HEK293 (cell line): ENCODE results near the gene C6orf58.

Experiments
- CTCF ChIA-PET: fragments of 350-600 bp; formaldehyde crosslinking; extraction: SDS; loops from one replicate; lab custom pipeline; 2021; ENCODE audit warnings: antibody characterized with exemption; lab: Yijun Ruan, JAX
- POLR2A ChIA-PET: fragments of 300-600 bp; formaldehyde crosslinking; extraction: SDS; loops from one replicate; lab custom pipeline; 2020; ENCODE audit warnings: antibody characterized with exemption, inconsistent platforms; lab: Yijun Ruan, JAX
- H3K27ac ChIP-seq: fragments of 200-500 bp; sonication (Bioruptor generic); 2 replicates; pipeline ENCODE4 v1.5.1; 2014; ENCODE audit warnings: low read depth, low read length, control low read depth, inconsistent platforms; ENCODE audit errors: extremely low read depth
- H3K36me3 ChIP-seq, 2 experiments: fragments of 200-500 bp in 1 of 2; sonication (Bioruptor generic) in 1 of 2; 1 replicate in 1 of 2; 2 replicates in 1 of 2; pipeline ENCODE4 v1.5.1; 2014 to 2017; ENCODE audit warnings: inconsistent platforms in 2 of 2, low read length in 2 of 2; ENCODE audit not compliant: control insufficient read depth in 2 of 2, insufficient read depth in 1 of 2
- H3K4me1 ChIP-seq: fragments of 200-500 bp; sonication (Bioruptor generic); 2 replicates; pipeline ENCODE4 v1.5.1; 2014; ENCODE audit warnings: mild to moderate bottlenecking, low read length, inconsistent platforms; ENCODE audit not compliant: control insufficient read depth, insufficient read depth
- H3K4me3 ChIP-seq: 2 replicates; pipeline ENCODE4 v1.5.1; 2011; ENCODE audit warnings: low read depth, mild to moderate bottlenecking, control low read depth, low read length, moderate library complexity
- H3K9me3 ChIP-seq: fragments of 200-500 bp; sonication (Bioruptor generic); 2 replicates; pipeline ENCODE4 v1.5.1; 2014; ENCODE audit warnings: low read depth, low read length, inconsistent platforms; ENCODE audit not compliant: control insufficient read depth, insufficient read depth
- CTCF ChIP-seq: fragments of 450-650 bp; formaldehyde crosslinking; IDR thresholded peaks from 2 replicates; pipeline ENCODE4 v1.5.1; 2016; ENCODE audit warnings: missing biosample characterization, missing genetic modification characterization
- GLI2 ChIP-seq: fragments of 450-650 bp; formaldehyde crosslinking; IDR thresholded peaks from 2 replicates; pipeline ENCODE4; 2017; ENCODE audit warnings: missing biosample characterization, missing genetic modification characterization, low read depth, borderline replicate concordance
- GLI4 ChIP-seq: fragments of 450-650 bp; formaldehyde crosslinking; IDR thresholded peaks from 2 replicates; pipeline ENCODE4 v1.5.1; 2016; ENCODE audit warnings: missing biosample characterization, missing genetic modification characterization
- KLF7 ChIP-seq: fragments of 450-650 bp; formaldehyde crosslinking; IDR thresholded peaks from 2 replicates; pipeline ENCODE4 v1.5.1; 2016; ENCODE audit warnings: missing biosample characterization, missing genetic modification characterization, borderline replicate concordance
- PRDM1 ChIP-seq: fragments of 450-650 bp; formaldehyde crosslinking; IDR thresholded peaks from 2 replicates; pipeline ENCODE4; 2016; ENCODE audit warnings: missing biosample characterization, missing genetic modification characterization
- REST ChIP-seq: fragments of 450-650 bp; formaldehyde crosslinking; IDR thresholded peaks from 2 replicates; pipeline ENCODE4 v1.5.1; 2016; ENCODE audit warnings: missing biosample characterization, missing genetic modification characterization
- YY2 ChIP-seq: fragments of 450-650 bp; formaldehyde crosslinking; IDR thresholded peaks from 2 replicates; pipeline ENCODE4 v1.5.1; 2016; ENCODE audit warnings: missing biosample characterization, missing genetic modification characterization
- ZFP3 ChIP-seq: fragments of 450-650 bp; formaldehyde crosslinking; IDR thresholded peaks from 2 replicates; pipeline ENCODE4 v1.5.1; 2016; ENCODE audit warnings: low read depth, missing biosample characterization, missing genetic modification characterization
- ZNF155 ChIP-seq: fragments of 450-650 bp; formaldehyde crosslinking; IDR thresholded peaks from 2 replicates; pipeline ENCODE4 v1.5.1; 2016; ENCODE audit warnings: missing biosample characterization, missing genetic modification characterization
- ZNF239 ChIP-seq: fragments of 450-650 bp; formaldehyde crosslinking; IDR thresholded peaks from 2 replicates; pipeline ENCODE4 v1.5.1; 2016; ENCODE audit warnings: missing biosample characterization, missing genetic modification characterization
- ZNF24 ChIP-seq: fragments of 450-650 bp; formaldehyde crosslinking; IDR thresholded peaks from 2 replicates; pipeline ENCODE4 v1.5.1; 2016; ENCODE audit warnings: missing biosample characterization, missing genetic modification characterization
- ZNF433 ChIP-seq: fragments of 450-650 bp; formaldehyde crosslinking; IDR thresholded peaks from 2 replicates; pipeline ENCODE4 v1.5.1; 2016; ENCODE audit warnings: missing biosample characterization, missing genetic modification characterization, low read depth
- ZNF529 ChIP-seq: fragments of 450-650 bp; formaldehyde crosslinking; IDR thresholded peaks from 2 replicates; pipeline ENCODE4 v1.5.1; 2017; ENCODE audit warnings: missing genetic modification characterization, missing biosample characterization; ENCODE audit not compliant: insufficient replicate concordance
- ZNF561 ChIP-seq: fragments of 450-650 bp; IDR thresholded peaks from 2 replicates; pipeline ENCODE4 v1.5.1; 2018; ENCODE audit warnings: missing biosample characterization, missing genetic modification characterization, borderline replicate concordance
- ZNF654 ChIP-seq: fragments of 450-650 bp; formaldehyde crosslinking; IDR thresholded peaks from 2 replicates; pipeline ENCODE4 v1.5.1; 2016; ENCODE audit warnings: low read depth, missing biosample characterization, missing genetic modification characterization
- ZNF660 ChIP-seq: fragments of 450-650 bp; IDR thresholded peaks from 2 replicates; pipeline ENCODE4 v1.5.1; 2018; ENCODE audit warnings: missing biosample characterization, mild to moderate bottlenecking, missing genetic modification characterization
- TF ChIP-seq, protein P1 (sequence below): fragments of 450-650 bp; formaldehyde crosslinking; IDR thresholded peaks from 2 replicates; pipeline ENCODE4 v1.5.1; 2017; ENCODE audit warnings: missing biosample characterization, mild to moderate bottlenecking, missing genetic modification characterization, moderate library complexity
- TF ChIP-seq, protein P2 (sequence below): fragments of 450-650 bp; formaldehyde crosslinking; IDR thresholded peaks from 2 replicates; pipeline ENCODE4 v1.5.1; 2017; ENCODE audit warnings: missing biosample characterization, missing genetic modification characterization

C6orf58 gene

GRCh38 chr6:127554435-127555006, 22.5 kb upstream of the C6orf58 start:
- Histone ChIP-seq H3K4me1 (no peaks in the 10 kb centered on the region), H3K9me3 (no peaks in the 10 kb centered on the region), H3K4me3 (no peak overlapping the region), H3K36me3 (no peaks in the 10 kb centered on the region), H3K27ac (no peak overlapping the region)
- ChIA-PET POLR2A (no interaction called here), CTCF (interaction anchor here (0.7 to 2.1 kb wide), 9 partner anchors 11 to 135 kb away, joined by 3 to 19 read pairs (median 4); no protein-coding TSS in a partner anchor)
- TF ChIP-seq ZNF155 (tag by site-specific recombination) (no peak), ZNF660 (tag by site-specific recombination) (peak; percentile 50; the same call in 1 of the 2 replicates), CTCF (tag by site-specific recombination) (peak; percentile 29; the same call in 1 of the 2 replicates), ZNF654 (tag by site-specific recombination) (peak; percentile 82)

- CTCF ChIA-PET: no interaction called here
- no peak for TF ChIP-seq ZNF529 (tag by site-specific recombination)
- no peak for TF ChIP-seq GLI4
- no peak for TF ChIP-seq ZNF24
- no peak for TF ChIP-seq ZNF433 (tag by site-specific recombination)
- TF ChIP-seq, protein P1, sequence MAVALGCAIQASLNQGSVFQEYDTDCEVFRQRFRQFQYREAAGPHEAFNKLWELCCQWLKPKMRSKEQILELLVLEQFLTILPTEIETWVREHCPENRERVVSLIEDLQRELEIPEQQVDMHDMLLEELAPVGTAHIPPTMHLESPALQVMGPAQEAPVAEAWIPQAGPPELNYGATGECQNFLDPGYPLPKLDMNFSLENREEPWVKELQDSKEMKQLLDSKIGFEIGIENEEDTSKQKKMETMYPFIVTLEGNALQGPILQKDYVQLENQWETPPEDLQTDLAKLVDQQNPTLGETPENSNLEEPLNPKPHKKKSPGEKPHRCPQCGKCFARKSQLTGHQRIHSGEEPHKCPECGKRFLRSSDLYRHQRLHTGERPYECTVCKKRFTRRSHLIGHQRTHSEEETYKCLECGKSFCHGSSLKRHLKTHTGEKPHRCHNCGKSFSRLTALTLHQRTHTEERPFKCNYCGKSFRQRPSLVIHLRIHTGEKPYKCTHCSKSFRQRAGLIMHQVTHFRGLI (tag by site-specific recombination): no peak
- TF ChIP-seq ZNF561 (tag by site-specific recombination): no peak
- no peak for TF ChIP-seq KLF7 (tag by site-specific recombination)
- TF ChIP-seq GLI2 (tag by site-specific recombination): no peak
- POLR2A ChIA-PET: no interaction called here
- H3K4me3 ChIP-seq: no peak overlapping the region
- H3K36me3 ChIP-seq: no peaks in the 10 kb centered on the region
- no peaks in the 10 kb centered on the region for H3K4me1 ChIP-seq
- no peaks in the 10 kb centered on the region for H3K9me3 ChIP-seq
- H3K27ac ChIP-seq: no peak overlapping the region
Measured at GRCh38 chr6:127561660-127562059, 15.3 kb upstream of the C6orf58 start.

DNA sequence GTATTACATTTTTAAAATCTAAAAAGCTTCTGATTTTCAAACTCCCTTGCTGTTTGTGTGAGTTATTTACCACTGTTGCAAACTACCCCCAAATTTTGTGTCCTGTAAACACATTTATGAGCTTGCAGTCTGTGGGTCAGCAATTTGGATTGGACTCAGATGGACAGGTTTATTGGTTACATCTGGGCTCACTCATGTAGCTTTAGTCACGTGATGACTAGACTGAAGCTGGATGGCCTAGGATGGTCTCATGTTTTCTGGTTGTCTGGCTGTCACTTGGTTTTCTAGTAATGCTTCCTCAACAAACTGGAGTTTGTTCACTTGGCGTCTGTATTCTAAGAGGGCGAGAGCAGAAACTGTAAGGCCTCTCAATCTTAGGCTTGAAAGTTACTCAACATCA, 12.2 kb upstream of the C6orf58 start:
- ChIA-PET CTCF (interaction anchor here (0.6 to 3.6 kb wide), 5 partner anchors 9 to 171 kb away, joined by 3 to 19 read pairs (median 4); no protein-coding TSS in a partner anchor), POLR2A (no interaction called here)
- no peaks in the 10 kb centered on the region for H3K4me1 ChIP-seq
- no peak overlapping the region for H3K27ac ChIP-seq
- no peaks in the 10 kb centered on the region for H3K36me3 ChIP-seq
- no peaks in the 10 kb centered on the region for H3K9me3 ChIP-seq
- TF ChIP-seq ZFP3 (no peak), PRDM1 (tag by site-specific recombination) (no peak)
- H3K4me3 ChIP-seq: no peak overlapping the region

GRCh38 chr6:127566119-127566518, 10.9 kb upstream of the C6orf58 start:
- Histone ChIP-seq H3K4me3 (no peak overlapping the region), H3K4me1 (no peaks in the 10 kb centered on the region), H3K9me3 (no peaks in the 10 kb centered on the region), H3K36me3 (no peaks in the 10 kb centered on the region), H3K27ac (no peak overlapping the region)
- CTCF ChIA-PET: interaction anchor here (0.7 to 3.6 kb wide), 3 partner anchors 11 to 1023 kb away, joined by 3 to 19 read pairs (median 3); no protein-coding TSS in a partner anchor
- POLR2A ChIA-PET: no interaction called here
- TF ChIP-seq YY2 (tag by site-specific recombination) (no peak), PRDM1 (tag by site-specific recombination) (no peak), REST (tag by site-specific recombination) (no peak), ZNF239 (tag by site-specific recombination) (no peak)
- TF ChIP-seq, protein P2, sequence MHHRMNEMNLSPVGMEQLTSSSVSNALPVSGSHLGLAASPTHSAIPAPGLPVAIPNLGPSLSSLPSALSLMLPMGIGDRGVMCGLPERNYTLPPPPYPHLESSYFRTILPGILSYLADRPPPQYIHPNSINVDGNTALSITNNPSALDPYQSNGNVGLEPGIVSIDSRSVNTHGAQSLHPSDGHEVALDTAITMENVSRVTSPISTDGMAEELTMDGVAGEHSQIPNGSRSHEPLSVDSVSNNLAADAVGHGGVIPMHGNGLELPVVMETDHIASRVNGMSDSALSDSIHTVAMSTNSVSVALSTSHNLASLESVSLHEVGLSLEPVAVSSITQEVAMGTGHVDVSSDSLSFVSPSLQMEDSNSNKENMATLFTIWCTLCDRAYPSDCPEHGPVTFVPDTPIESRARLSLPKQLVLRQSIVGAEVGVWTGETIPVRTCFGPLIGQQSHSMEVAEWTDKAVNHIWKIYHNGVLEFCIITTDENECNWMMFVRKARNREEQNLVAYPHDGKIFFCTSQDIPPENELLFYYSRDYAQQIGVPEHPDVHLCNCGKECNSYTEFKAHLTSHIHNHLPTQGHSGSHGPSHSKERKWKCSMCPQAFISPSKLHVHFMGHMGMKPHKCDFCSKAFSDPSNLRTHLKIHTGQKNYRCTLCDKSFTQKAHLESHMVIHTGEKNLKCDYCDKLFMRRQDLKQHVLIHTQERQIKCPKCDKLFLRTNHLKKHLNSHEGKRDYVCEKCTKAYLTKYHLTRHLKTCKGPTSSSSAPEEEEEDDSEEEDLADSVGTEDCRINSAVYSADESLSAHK (tag by site-specific recombination): no peak
